ENCODE results near the gene CCR9. TPM values are rescaled to one million over a fixed set of nuclear protein-coding genes. Genes with fewer than 3 reads are reported as not detected.

Gene CCR9
- total and polyA plus RNA-seq, 10 of the 15 experiments (the other 5 are each of a cell fraction or from before 2014, with no cell fraction given), result 0.05 to 3.9 (median 2.4) TPM

DNA sequence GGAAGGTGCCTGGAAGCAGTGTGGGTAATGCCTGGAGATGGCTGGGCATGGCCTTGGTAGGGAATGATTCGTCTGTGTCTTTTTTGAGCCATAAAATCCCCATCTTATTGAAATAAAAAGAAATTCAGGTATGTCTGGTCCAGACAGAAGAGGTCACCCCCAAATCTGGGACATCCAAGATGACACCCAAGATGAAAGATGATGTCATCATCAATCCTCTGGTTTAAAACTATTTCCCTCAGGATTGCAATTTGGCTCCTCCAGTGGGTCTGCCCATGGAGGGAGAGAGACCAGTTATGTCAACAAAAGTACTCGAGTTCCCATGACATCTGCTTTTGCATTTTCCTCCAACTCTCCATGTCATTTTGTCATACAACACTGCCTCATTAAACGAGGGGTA lies 16.7 kb upstream of the CCR9 start:
- intact Hi-C loops (cut with micrococcal nuclease; ENCODE audit: unreplicated experiment), result loop anchor here (10.0 kb wide), 1 partner anchor 275 kb away; the partner anchor contains the start of gene LIMD1
- Histone ChIP-seq H3K79me2 (ENCODE audit: control insufficient read depth, insufficient read depth, low read length) (no peaks in the 10 kb centered on the region), H3K9ac (ENCODE audit: control insufficient read depth, insufficient read depth, low read length) (no peak overlapping the region), H3K27me3 (replicated peaks in 1 of 2; ENCODE audit: control insufficient read depth in 2 of 2, insufficient read depth in 2 of 2, low read length in 1 of 2) (no peaks in the 10 kb centered on the region; a peak in 1 of 4 replicates), H3K4me2 (ENCODE audit: control insufficient read depth, insufficient read depth) (no peak overlapping the region; the same call in 1 of the 2 replicates), H3K27ac (ENCODE audit: control insufficient read depth, insufficient read depth) (peak overlapping the region; percentile 37; the same call in 1 of the 2 replicates), H3K36me3 (ENCODE audit: control insufficient read depth in 2 of 2, insufficient read depth in 2 of 2, low read length in 1 of 2) (no peaks in the 10 kb centered on the region), H3K9me3 (replicated peaks; ENCODE audit: control insufficient read depth, insufficient read depth, low read length) (peaks cover 1% of the 10 kb centered on the region; the same call in 1 of the 3 replicates), H3K4me1 (ENCODE audit: control insufficient read depth, insufficient read depth, low read length) (peaks cover 46% of the 10 kb centered on the region), H3K4me3 (no peak overlapping the region), H4K20me1 (ENCODE audit: control insufficient read depth, insufficient read depth) (no peaks in the 10 kb centered on the region), H2AFZ (ENCODE audit: control insufficient read depth, low read depth, low read length) (no peak overlapping the region)
- ChIA-PET POLR2A (interaction anchor here (4.0 to 5.7 kb wide), 2 partner anchors 11 to 41 kb away, joined by 24 to 32 read pairs; no protein-coding TSS in a partner anchor), CTCF (no interaction called here), RAD21 (ENCODE audit: unreplicated experiment) (interaction anchor here (0.7 to 6.9 kb wide), 3 partner anchors 8 to 41 kb away, joined by 3 to 59 read pairs (median 58); no protein-coding TSS in a partner anchor), SMC1A (ENCODE audit: uncharacterized antibody, unreplicated experiment) (interaction anchor here (4.7 to 11.4 kb wide), 2 partner anchors 14 to 41 kb away, joined by 44 to 105 read pairs; partner anchors contain the start of gene CCR9)
- FAIRE-seq (no peak), ATAC-seq (no peak), DNase-seq (ENCODE audit: low read depth, low spot score) (no peak)
- BruUV-seq (replicated peaks), result no TSS peak
- 9% methylated on average over 3 of the region's 3 CpGs for WGBS (ENCODE audit: insufficient coverage, insufficient replicate concordance, low lambda C conversion rate, missing lambda C conversion rate)
- in situ Hi-C loops (cut with MboI), result no loop called here
- peak; percentile 83 for TF ChIP-seq ATF7 (IDR thresholded peaks at IDR 0.05; ENCODE audit: low read depth)
- no peak for TF ChIP-seq SMC3 (IDR thresholded peaks at IDR 0.05; ENCODE audit: borderline replicate concordance, low read length)

- H2AFZ ChIP-seq (ENCODE audit: control insufficient read depth, low read depth, low read length), result no peak overlapping the region
- FAIRE-seq (no peak), ATAC-seq (peak; percentile 64), DNase-seq (ENCODE audit: low read depth, low spot score) (no peak)
- no peaks in the 10 kb centered on the region for H3K36me3 ChIP-seq (ENCODE audit: control insufficient read depth in 2 of 2, insufficient read depth in 2 of 2, low read length in 1 of 2)
- RAD21 ChIA-PET (ENCODE audit: unreplicated experiment), result interaction anchor here (0.7 to 6.9 kb wide), 3 partner anchors 9 to 41 kb away, joined by 3 to 59 read pairs (median 58); no protein-coding TSS in a partner anchor
- CTCF ChIA-PET, result no interaction called here
- no peak overlapping the region for H3K27ac ChIP-seq (ENCODE audit: control insufficient read depth, insufficient read depth)
- H4K20me1 ChIP-seq (ENCODE audit: control insufficient read depth, insufficient read depth), result no peaks in the 10 kb centered on the region
- no peak overlapping the region for H3K9ac ChIP-seq (ENCODE audit: control insufficient read depth, insufficient read depth, low read length)
- H3K4me1 ChIP-seq (ENCODE audit: control insufficient read depth, insufficient read depth, low read length), result peaks cover 43% of the 10 kb centered on the region
- WGBS (ENCODE audit: insufficient coverage, insufficient replicate concordance, low lambda C conversion rate, missing lambda C conversion rate), result 69% methylated on average over 4 of the region's 4 CpGs
- no peak overlapping the region; the same call in 1 of the 2 replicates for H3K4me2 ChIP-seq (ENCODE audit: control insufficient read depth, insufficient read depth)
- intact Hi-C loops (cut with micrococcal nuclease; ENCODE audit: unreplicated experiment), result no loop called here
- SMC1A ChIA-PET (ENCODE audit: uncharacterized antibody, unreplicated experiment), result interaction anchor here (4.7 to 11.4 kb wide), 2 partner anchors 13 to 40 kb away, joined by 44 to 105 read pairs; partner anchors contain the start of gene CCR9
- POLR2A ChIA-PET, result interaction anchor here (5.7 kb wide), 1 partner anchor 11 kb away, joined by 32 read pairs; no protein-coding TSS in a partner anchor
- in situ Hi-C loops (cut with MboI), result no loop called here
- peaks cover 1% of the 10 kb centered on the region; the same call in 1 of the 3 replicates for H3K9me3 ChIP-seq (replicated peaks; ENCODE audit: control insufficient read depth, insufficient read depth, low read length)
- no peaks in the 10 kb centered on the region; a peak in 1 of 4 replicates for H3K27me3 ChIP-seq (replicated peaks in 1 of 2; ENCODE audit: control insufficient read depth in 2 of 2, insufficient read depth in 2 of 2, low read length in 1 of 2)
- no peaks in the 10 kb centered on the region for H3K79me2 ChIP-seq (ENCODE audit: control insufficient read depth, insufficient read depth, low read length)
- BruUV-seq (replicated peaks), result no TSS peak
- H3K4me3 ChIP-seq, result no peak overlapping the region
- TF ChIP-seq SUZ12 (IDR thresholded peaks at IDR 0.05; ENCODE audit: unreplicated experiment) (no peak), WRNIP1 (IDR thresholded peaks at IDR 0.05; ENCODE audit: borderline replicate concordance, low read depth, low read length) (no peak), SMARCA5 (IDR thresholded peaks at IDR 0.05) (no peak), CTCF (IDR thresholded peaks at IDR 0.05 in 2 of 3, conservative IDR thresholded peaks at IDR 0.05 in 1 of 3; ENCODE audit: control insufficient read depth in 2 of 3, extremely low read depth in 1 of 3, insufficient read depth in 1 of 3, low read depth in 3 of 3, low read length in 3 of 3) (no peak), HDGF (IDR thresholded peaks at IDR 0.05) (0 out of 2 replicates have a peak, but pooled peaks have one; percentile 31), BHLHE40 (IDR thresholded peaks at IDR 0.05; ENCODE audit: borderline replicate concordance in 1 of 2, low read depth in 2 of 2, low read length in 1 of 2) (peak; percentile 69 to 84; a peak in 3 of 4 replicates)
- TF ChIP-seq, protein P1, sequence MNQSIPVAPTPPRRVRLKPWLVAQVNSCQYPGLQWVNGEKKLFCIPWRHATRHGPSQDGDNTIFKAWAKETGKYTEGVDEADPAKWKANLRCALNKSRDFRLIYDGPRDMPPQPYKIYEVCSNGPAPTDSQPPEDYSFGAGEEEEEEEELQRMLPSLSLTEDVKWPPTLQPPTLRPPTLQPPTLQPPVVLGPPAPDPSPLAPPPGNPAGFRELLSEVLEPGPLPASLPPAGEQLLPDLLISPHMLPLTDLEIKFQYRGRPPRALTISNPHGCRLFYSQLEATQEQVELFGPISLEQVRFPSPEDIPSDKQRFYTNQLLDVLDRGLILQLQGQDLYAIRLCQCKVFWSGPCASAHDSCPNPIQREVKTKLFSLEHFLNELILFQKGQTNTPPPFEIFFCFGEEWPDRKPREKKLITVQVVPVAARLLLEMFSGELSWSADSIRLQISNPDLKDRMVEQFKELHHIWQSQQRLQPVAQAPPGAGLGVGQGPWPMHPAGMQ (IDR thresholded peaks at IDR 0.05; ENCODE audit: borderline replicate concordance), result no peak
Measured at GRCh38 chr3:45870099-45870498, 16.2 kb upstream of the CCR9 start.
